Parathyroid adenoma (tissue), 2 donors: ENCODE results near the gene ECHS1.

Experiments used
- H2AFZ ChIP-seq: fragments of 300-600 bp; sonication (generic); one replicate; pipeline ENCODE4 v1.7.0; 2017; ENCODE audit warnings: antibody characterized with exemption, mild to moderate bottlenecking
- H3K27ac ChIP-seq: fragments of 300-600 bp; sonication (generic); one replicate; pipeline ENCODE4 v1.7.0; 2017
- H3K27me3 ChIP-seq: fragments of 300-600 bp; sonication (generic); one replicate; pipeline ENCODE4 v1.7.0; 2017; ENCODE audit warnings: low read length; ENCODE audit not compliant: control insufficient read depth, insufficient read depth
- H3K36me3 ChIP-seq: fragments of 300-600 bp; sonication (generic); one replicate; pipeline ENCODE4 v1.7.0; 2017; ENCODE audit warnings: low read length; ENCODE audit not compliant: control insufficient read depth, insufficient read depth
- H3K4me1 ChIP-seq: fragments of 300-600 bp; sonication (generic); one replicate; pipeline ENCODE4 v1.7.0; 2017; ENCODE audit warnings: control low read depth
- H3K4me2 ChIP-seq: fragments of 300-600 bp; sonication (generic); one replicate; pipeline ENCODE4 v1.7.0; 2017; ENCODE audit warnings: low read length
- H3K4me3 ChIP-seq: fragments of 300-600 bp; sonication (generic); one replicate; pipeline ENCODE4 v1.7.0; 2017; ENCODE audit warnings: low read depth, low read length
- H3K79me2 ChIP-seq: fragments of 300-600 bp; sonication (generic); one replicate; pipeline ENCODE4 v1.7.0; 2017; ENCODE audit warnings: control low read depth
- H3K9ac ChIP-seq: fragments of 300-600 bp; sonication (generic); one replicate; pipeline ENCODE4 v1.7.0; 2017; ENCODE audit warnings: mild to moderate bottlenecking
- H3K9me3 ChIP-seq: fragments of 300-600 bp; sonication (generic); one replicate; pipeline ENCODE4 v1.7.0; 2017; ENCODE audit warnings: low read length; ENCODE audit not compliant: control insufficient read depth
- CTCF ChIP-seq: fragments of 300-600 bp; sonication (generic); IDR thresholded peaks from one replicate; pipeline ENCODE4 v1.7.0; 2017; ENCODE audit warnings: antibody characterized with exemption, mild to moderate bottlenecking
- donor health status: primary hyperparathyroidism.

Gene ECHS1

DNA sequence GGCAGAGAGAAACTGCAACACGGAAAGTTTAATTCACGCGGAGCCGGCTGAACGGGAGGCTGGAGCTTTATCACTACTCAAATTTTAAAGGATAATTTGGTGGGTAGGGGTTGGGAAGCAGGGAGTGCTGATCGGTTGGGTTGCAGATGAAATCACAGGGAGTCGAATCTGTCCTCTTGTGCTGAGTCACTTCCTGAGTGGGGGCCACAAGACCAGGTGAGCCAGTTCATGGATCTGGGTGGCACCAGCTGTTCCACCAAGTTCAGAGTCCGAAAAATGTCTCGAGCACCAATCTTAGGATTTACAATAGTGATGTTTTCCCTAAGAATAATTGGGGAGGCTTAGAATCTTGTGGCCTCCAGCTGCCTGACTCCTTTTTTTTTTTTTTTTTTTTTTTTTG, 29.6 kb downstream of the ECHS1 start:
- Histone ChIP-seq H3K9me3 (no peaks in the 10 kb centered on the region), H3K9ac (no peak overlapping the region), H3K79me2 (no peaks in the 10 kb centered on the region), H3K4me2 (no peak overlapping the region), H3K27ac (no peak overlapping the region), H3K4me3 (no peak overlapping the region), H2AFZ (no peak overlapping the region), H3K36me3 (no peaks in the 10 kb centered on the region), H3K4me1 (no peaks in the 10 kb centered on the region), H3K27me3 (no peaks in the 10 kb centered on the region)
- no peak for TF ChIP-seq CTCF

- TF ChIP-seq CTCF, result no peak
- H3K27me3 ChIP-seq, result no peaks in the 10 kb centered on the region
- H3K9ac ChIP-seq, result no peak overlapping the region
- H3K4me3 ChIP-seq, result no peak overlapping the region
- no peaks in the 10 kb centered on the region for H3K36me3 ChIP-seq
- H3K9me3 ChIP-seq, result no peaks in the 10 kb centered on the region
- no peaks in the 10 kb centered on the region for H3K79me2 ChIP-seq
- H3K4me1 ChIP-seq, result no peaks in the 10 kb centered on the region
- no peak overlapping the region for H3K4me2 ChIP-seq
- H2AFZ ChIP-seq, result no peak overlapping the region
- no peak overlapping the region for H3K27ac ChIP-seq
These were observed 30.2 kb downstream of the ECHS1 start for GRCh38 chr10:133342942-133343341.

GRCh38 chr10:133341983-133342382, 31.2 kb downstream of the ECHS1 start:
- Histone ChIP-seq H3K4me3 (no peak overlapping the region), H3K79me2 (no peaks in the 10 kb centered on the region), H3K4me2 (no peak overlapping the region), H3K27me3 (no peaks in the 10 kb centered on the region), H2AFZ (no peak overlapping the region), H3K9ac (no peak overlapping the region), H3K4me1 (no peaks in the 10 kb centered on the region), H3K36me3 (no peaks in the 10 kb centered on the region), H3K9me3 (no peaks in the 10 kb centered on the region), H3K27ac (no peak overlapping the region)
- TF ChIP-seq CTCF, result no peak

DNA sequence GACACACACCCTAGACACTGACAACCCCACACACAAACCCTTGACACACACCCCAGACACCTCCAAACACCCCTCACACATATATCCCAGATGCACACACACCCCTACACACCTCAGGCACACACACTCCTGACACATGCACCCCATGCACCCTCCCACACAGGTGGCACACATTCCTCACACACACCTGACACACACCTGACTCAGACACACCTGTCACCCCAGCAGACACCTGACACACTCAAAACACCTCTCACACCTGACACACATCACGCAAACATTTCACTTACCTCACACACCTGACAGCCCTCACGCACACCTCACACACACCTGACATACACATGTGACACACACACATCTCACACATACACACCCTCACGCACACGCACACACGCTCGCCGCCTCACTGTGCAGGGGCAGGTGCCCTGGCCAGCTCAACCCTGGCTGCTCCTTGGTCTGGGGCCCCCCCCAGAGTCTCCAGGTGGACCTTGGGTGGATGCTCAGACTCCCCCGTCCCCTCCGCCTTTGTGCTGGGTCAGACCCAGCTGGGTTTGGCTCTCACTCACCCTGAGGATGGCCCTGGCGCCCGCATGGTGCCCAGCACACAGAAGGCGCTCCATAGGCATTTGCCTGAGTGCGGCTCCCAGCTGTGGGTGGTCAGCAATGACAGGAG, 33.3 kb downstream of the ECHS1 start:
- no peak for TF ChIP-seq CTCF
- no peak overlapping the region for H3K27ac ChIP-seq
- no peaks in the 10 kb centered on the region for H3K36me3 ChIP-seq
- H3K27me3 ChIP-seq, result no peaks in the 10 kb centered on the region
- H3K9me3 ChIP-seq, result no peaks in the 10 kb centered on the region
- H3K79me2 ChIP-seq, result no peaks in the 10 kb centered on the region
- H3K4me2 ChIP-seq, result no peak overlapping the region
- H3K4me3 ChIP-seq, result no peak overlapping the region
- no peak overlapping the region for H2AFZ ChIP-seq
- no peak overlapping the region for H3K9ac ChIP-seq
- no peaks in the 10 kb centered on the region for H3K4me1 ChIP-seq
